IPS-18c (cell line): ENCODE data around the gene ASB2.

ENCODE experiments used
- H3K4me3 ChIP-seq: 2 replicates; pipeline ENCODE4 v1.7.0; 2013; ENCODE audit warnings: low read depth, mild to moderate bottlenecking, low read length, moderate library complexity; ENCODE audit not compliant: insufficient read depth
- H3K9me3 ChIP-seq: one replicate; pipeline ENCODE4 v1.6.1; 2013; ENCODE audit warnings: mild to moderate bottlenecking, low read length, moderate library complexity; ENCODE audit not compliant: control insufficient read depth, insufficient read depth

The ASB2 gene

GRCh38 chr14:93987815-93988476 lies 11.6 kb upstream of the ASB2 start:
- no peak overlapping the region for H3K4me3 ChIP-seq
- no peaks in the 10 kb centered on the region for H3K9me3 ChIP-seq

- no peaks in the 10 kb centered on the region for H3K9me3 ChIP-seq
- no peak overlapping the region for H3K4me3 ChIP-seq
Measured at GRCh38 chr14:93987376-93987775, 11.0 kb upstream of the ASB2 start.

DNA sequence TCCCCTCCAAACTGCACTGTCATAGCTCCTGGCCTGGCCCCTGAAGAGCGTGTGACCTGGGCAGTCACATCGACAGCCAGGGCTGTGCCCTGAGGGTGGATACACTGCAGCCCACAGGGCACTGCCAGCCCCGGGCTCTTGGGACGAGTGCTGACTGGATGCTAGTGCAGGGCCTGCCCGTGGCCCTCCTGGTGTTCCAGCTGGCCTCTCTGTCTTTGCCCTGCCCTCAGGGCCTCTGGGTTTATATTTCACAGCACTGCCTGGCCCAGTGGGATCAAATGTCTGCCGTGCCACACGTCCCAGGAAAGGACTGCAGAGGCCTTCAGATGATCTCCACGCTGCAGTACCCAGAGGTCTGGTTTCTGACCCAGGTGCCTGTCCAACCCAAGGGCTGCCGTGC lies 10.6 kb upstream of the ASB2 start:
- no peak overlapping the region for H3K4me3 ChIP-seq
- no peaks in the 10 kb centered on the region for H3K9me3 ChIP-seq

GRCh38 chr14:93984987-93985410 lies 8.6 kb upstream of the ASB2 start:
- Histone ChIP-seq H3K4me3 (no peak overlapping the region), H3K9me3 (no peaks in the 10 kb centered on the region)

- H3K4me3 ChIP-seq, result no peak overlapping the region
- H3K9me3 ChIP-seq, result no peaks in the 10 kb centered on the region
Measured at GRCh38 chr14:93984070-93984469, 7.7 kb upstream of the ASB2 start.

DNA sequence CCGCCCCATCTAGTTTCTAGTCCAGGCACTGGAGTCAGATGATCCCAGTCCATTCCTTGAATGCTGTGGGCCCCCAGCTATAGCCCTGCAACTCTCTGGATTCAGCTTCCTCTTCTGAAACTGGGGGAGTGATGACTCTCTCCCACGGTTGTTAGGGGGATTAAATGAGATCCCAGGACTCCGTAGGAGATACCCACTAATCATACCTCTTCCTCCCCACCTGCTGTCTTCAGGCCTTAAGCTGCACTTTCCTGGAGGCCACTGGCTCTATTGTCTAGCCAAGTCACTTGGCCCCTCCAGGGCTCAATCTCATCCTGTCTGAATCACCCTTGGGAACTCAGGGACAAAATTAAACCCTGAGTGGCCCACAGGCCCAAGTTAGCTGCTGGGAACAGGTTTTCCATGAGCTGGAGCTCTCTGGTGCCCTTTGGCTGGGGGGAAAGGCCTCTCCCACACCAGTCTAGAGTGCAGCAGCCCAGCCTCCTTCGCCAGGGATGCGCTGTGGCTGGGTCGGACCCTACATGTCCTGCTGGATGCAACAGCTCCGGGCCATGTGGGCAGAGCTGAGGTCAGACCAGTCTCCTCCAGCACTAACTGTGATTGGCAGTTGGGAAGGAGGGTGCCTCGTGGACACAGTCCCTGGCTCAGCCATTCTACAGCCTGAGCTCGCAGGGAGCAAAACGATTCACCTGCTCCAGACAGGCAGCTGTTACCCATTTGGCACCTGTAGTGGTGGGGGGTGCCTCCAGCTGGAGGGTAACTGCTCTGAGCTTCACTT lies 6.0 kb upstream of the ASB2 start:
- no peak overlapping the region for H3K4me3 ChIP-seq
- no peaks in the 10 kb centered on the region for H3K9me3 ChIP-seq

DNA sequence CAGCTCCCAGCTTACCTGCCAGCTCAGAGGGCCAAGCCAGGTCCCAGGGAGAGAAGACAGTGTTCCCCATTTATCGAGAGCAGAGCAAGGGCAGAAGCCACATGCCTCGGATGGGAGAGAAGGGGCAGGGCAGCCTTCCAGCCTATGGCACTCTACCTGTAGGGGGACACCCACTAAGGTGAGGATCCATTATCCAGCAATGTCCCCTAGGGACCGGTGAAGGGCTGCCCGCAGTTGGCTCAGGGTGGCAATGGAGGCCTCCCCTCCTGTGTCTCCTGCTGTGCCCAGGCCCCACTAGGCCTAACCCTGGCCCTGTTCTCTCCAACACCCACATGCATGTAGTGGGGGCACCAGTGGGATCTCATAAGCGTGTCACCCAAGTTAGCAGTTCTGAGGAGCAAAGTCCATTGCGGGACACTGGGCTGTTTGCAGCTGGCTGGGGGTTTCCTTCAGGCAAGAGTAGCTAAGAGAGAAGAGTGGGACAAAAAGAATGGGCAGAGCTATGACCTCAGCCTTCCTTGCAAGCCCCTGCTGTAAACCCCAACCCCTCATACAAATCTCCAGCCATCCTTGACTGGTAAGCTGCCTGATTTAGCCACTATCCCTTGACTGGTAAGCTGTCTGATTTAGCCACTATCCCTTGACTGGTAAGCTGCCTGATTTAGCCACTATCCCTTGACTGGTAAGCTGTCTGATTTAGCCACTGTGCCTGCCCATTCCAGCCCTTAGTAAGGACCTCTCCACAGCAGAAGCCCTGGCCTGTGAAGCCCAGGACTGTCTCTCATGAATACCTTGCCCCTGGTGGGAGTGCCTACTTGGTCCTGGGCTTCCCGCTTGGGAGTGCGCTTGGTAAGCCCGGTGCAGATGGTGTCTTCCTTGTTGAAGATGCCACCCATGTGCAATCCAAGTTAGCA lies 5.2 kb upstream of the ASB2 start:
- H3K4me3 ChIP-seq, result no peak overlapping the region

GRCh38 chr14:93980456-93981201 lies 4.3 kb upstream of the ASB2 start:
- no peak overlapping the region for H3K4me3 ChIP-seq
- H3K9me3 ChIP-seq, result no peaks in the 10 kb centered on the region

More for the DNA sequence above, 5.2 kb upstream of the ASB2 start:
- no peaks in the 10 kb centered on the region for H3K9me3 ChIP-seq

GRCh38 chr14:93978735-93979134 lies 2.4 kb upstream of the ASB2 start:
- H3K4me3 ChIP-seq, result no peak overlapping the region
- H3K9me3 ChIP-seq, result no peaks in the 10 kb centered on the region

DNA sequence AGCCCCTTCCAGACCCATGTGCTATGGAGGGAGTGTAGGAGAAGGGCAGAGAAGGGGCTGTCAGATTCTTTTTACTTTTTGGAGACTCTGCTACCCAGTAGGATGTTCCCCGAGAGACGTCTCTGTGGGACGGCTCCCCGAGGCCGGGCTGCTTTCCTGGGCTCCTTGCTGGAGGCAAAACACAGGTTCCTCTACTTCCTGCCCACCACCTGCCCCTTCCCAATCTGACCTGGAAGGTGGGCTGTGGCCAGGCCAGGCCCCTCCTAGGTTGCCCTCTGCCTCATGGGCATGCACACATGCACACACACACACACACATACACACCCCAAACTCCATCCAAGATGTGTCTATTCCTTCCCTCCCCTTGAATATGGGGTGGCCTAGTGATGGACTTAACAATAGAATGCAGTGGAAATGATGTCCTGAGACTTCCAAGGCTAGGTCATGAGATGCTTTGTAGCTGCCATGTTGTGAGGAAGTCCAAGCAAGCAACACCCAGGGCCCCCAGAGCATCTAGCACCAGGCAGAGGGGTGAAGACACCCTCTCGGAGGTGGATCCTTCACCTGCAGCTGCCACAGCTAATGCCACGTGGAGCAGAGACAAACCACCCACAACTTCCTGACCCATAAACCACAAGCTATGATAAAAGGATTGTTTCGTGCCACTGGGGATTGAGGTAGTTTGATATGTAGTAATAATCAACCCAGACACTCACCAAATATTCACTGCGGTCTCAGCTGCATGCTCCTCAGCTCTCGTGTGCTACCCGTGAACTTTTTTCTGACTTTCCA lies 1.6 kb upstream of the ASB2 start:
- H3K9me3 ChIP-seq, result no peaks in the 10 kb centered on the region
- no peak overlapping the region for H3K4me3 ChIP-seq

DNA sequence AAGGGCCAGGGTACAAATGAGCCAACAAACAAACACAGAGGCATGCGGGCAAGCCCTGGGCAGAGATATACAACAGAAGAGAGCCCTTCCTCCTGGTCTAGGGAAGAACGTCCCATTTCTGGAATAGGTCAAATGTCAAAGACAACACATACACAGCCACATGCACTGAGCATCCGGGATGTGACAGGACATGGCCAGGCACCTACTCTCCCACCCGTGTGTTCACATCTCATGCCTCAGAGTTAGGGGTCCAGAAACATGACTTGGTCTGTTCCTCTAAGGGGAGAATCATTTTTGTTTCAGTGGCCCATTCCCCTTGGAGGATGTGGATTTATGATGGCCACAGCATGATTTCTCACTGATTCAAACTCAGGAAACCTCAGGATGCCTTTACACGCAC lies 801 bp upstream of the ASB2 start:
- no peaks in the 10 kb centered on the region for H3K9me3 ChIP-seq

DNA sequence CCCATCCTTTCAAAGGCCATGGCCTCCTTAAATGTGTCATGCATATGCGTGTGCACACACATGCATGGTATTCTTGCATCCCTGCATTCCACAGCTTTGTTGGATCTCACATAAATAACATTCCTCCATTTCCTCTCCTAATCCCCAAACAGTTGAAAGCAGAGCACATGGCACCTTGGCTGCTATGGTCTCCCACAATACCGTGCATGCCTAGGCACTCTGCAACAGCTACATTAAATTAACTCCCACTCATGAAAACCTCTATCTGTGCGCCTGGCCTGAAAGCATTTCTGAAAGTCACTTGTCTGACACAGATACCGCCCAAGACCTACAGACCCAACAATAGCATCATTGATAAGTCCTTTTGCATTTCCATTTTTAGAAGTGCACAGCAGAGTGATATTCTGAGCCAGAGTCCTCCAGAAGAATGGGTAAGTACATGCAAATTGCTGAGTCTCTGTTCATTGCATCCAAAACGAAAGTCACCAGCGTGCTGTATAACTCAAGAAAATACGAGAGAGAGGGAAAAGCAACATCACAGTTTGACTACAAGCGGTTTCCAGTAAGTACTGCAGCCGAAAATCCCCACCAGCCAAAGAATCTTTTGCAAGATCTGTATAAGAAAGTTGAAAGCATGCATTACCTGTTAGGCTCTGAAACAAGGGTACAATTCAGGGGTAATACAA lies 436 bp downstream of the ASB2 start:
- H3K4me3 ChIP-seq, result no peak overlapping the region
- peaks cover 2% of the 10 kb centered on the region for H3K9me3 ChIP-seq

More for the DNA sequence above, 801 bp upstream of the ASB2 start:
- no peak overlapping the region for H3K4me3 ChIP-seq

GRCh38 chr14:93974833-93975232 lies 1.5 kb downstream of the ASB2 start:
- no peak overlapping the region for H3K4me3 ChIP-seq
- H3K9me3 ChIP-seq, result peaks cover 2% of the 10 kb centered on the region

DNA sequence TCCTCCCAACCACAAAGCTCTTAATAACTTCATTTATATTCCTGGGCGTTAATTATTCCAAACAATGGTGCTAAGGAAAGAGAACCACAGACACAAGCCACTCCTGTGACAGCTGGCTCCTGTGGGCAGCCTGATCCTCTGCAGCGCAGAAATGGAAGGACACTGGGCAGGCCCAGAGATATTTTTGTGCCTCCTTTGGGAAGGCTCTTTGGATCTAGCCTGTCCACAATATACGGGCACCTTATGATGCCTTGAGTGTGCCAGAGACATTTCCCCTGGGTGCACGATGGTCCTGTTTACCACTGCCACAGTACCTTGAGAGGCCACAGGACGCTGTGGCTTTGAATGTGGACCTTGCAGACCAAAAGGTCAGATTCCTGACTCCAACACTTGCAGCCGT lies 2.1 kb downstream of the ASB2 start:
- Histone ChIP-seq H3K4me3 (no peak overlapping the region), H3K9me3 (peaks cover 2% of the 10 kb centered on the region)

GRCh38 chr14:93973607-93974006 lies 2.8 kb downstream of the ASB2 start:
- Histone ChIP-seq H3K4me3 (no peak overlapping the region), H3K9me3 (peaks cover 2% of the 10 kb centered on the region)

DNA sequence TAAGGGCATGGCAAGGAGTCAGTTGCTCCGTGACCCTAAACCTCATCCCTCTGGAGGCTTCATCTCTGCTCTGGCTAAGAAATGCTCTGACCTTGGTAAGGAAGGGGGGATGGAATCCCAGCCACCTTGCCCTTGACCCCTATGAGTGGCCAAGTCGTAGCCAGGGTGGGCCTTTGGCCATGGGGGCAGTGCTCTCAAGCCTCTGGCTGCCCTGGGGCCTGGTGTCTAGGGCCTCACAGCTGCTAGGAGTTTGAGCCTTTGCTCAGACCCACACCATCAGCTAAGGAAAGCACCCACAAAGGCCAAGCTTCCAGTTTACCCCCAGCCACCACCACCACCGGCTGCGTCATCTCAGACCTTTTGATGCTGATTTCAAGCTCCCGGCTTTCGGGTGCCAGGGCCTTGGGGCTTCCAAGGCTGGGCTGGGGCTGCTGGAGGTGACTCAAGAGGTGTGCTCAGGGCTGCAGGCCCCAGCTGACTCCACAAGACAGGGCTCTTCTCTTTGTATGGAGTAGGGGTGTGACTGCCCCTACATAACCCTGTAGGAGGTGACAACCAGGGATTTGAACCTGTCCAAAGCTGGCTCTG lies 3.7 kb downstream of the ASB2 start:
- H3K9me3 ChIP-seq, result peaks cover 2% of the 10 kb centered on the region
- H3K4me3 ChIP-seq, result no peak overlapping the region
